ENCODE measurements around the gene TIAM2.

DNA sequence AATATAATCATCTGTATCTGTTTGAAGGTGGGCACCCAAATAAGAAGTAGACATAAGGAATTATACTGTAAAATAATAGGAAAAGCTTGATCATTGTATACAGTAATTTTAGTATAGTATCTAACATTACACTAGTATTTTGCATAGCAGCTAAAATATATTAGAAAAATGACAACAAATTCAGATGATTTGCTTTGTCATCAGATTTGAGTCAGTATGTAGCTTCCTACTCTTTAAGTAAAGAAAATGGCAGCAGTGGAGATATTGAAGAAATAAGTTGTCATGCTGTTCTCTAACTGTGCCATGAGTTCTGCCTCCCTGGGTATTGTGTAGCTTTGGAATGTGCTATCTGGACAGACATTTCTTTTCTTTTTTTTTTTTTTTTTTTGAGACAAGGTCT, 74.4 kb downstream of the TIAM2 start:
- no peak for TF ChIP-seq CTCF (IDR thresholded peaks at IDR 0.05)
- TF ChIP-seq POLR2A (IDR thresholded peaks at IDR 0.05) = no peak

All from adrenal gland (tissue), 5 donors.